Trophoblast cell (in vitro differentiated cells and primary cell): Measurements from ENCODE around the gene ALDH3A2.

ENCODE experiments used
- DNase-seq, 2 donors: peaks; one replicate each; pipeline ENCODE4 v3.0.0-alpha.2; 2016
- H2AFZ ChIP-seq: 2 replicates; pipeline ENCODE4 v1.6.1; 2013; ENCODE audit warnings: low read length, moderate library complexity, mild to moderate bottlenecking; ENCODE audit not compliant: insufficient read depth, poor library complexity
- H2AK5ac ChIP-seq: 2 replicates; pipeline ENCODE4 v1.6.1; 2013; ENCODE audit warnings: mild to moderate bottlenecking, low read length
- H2BK120ac ChIP-seq: 2 replicates; pipeline ENCODE4 v1.6.1; 2013; ENCODE audit warnings: low read length, mild to moderate bottlenecking, moderate library complexity; ENCODE audit not compliant: insufficient read depth, poor library complexity
- H2BK12ac ChIP-seq: 2 replicates; pipeline ENCODE4 v1.6.1; 2013; ENCODE audit warnings: mild to moderate bottlenecking, low read length, moderate library complexity
- H2BK5ac ChIP-seq: 2 replicates; pipeline ENCODE4 v1.6.1; 2013; ENCODE audit warnings: low read length, low read depth, moderate library complexity, mild to moderate bottlenecking; ENCODE audit not compliant: poor library complexity
- H3K14ac ChIP-seq: 2 replicates; pipeline ENCODE4 v1.6.1; 2013; ENCODE audit warnings: mild to moderate bottlenecking, low read length
- H3K18ac ChIP-seq: 2 replicates; pipeline ENCODE4 v1.6.1; 2013; ENCODE audit warnings: mild to moderate bottlenecking, low read length
- H3K23ac ChIP-seq: 2 replicates; pipeline ENCODE4 v1.6.1; 2013; ENCODE audit warnings: low read length
- H3K27ac ChIP-seq: 2 replicates; pipeline ENCODE4 v1.5.1; 2013; ENCODE audit warnings: low read depth, mild to moderate bottlenecking, inconsistent platforms, low read length, moderate library complexity
- H3K27me3 ChIP-seq: 2 replicates; pipeline ENCODE4 v1.6.1; 2013; ENCODE audit warnings: inconsistent platforms, mild to moderate bottlenecking, low read length, moderate library complexity; ENCODE audit not compliant: insufficient read depth
- H3K36me3 ChIP-seq, 2 experiments: 1 replicate in 1 of 2; 2 replicates in 1 of 2; pipeline ENCODE4 v1.6.1; 2013; ENCODE audit warnings: low read length in 2 of 2, mild to moderate bottlenecking in 2 of 2, moderate library complexity in 1 of 2; ENCODE audit not compliant: insufficient read depth in 2 of 2, control insufficient read depth in 1 of 2
- H3K4ac ChIP-seq: 2 replicates; pipeline ENCODE4 v1.6.1; 2013; ENCODE audit warnings: low read depth, mild to moderate bottlenecking, low read length, moderate library complexity
- H3K4me1 ChIP-seq, 2 experiments: 1 replicate in 1 of 2; 2 replicates in 1 of 2; pipeline ENCODE4 v1.6.1; 2013; ENCODE audit warnings: low read length in 2 of 2, mild to moderate bottlenecking in 2 of 2, moderate library complexity in 1 of 2; ENCODE audit not compliant: insufficient read depth in 2 of 2, control insufficient read depth in 1 of 2
- H3K4me2 ChIP-seq: 2 replicates; pipeline ENCODE4 v1.6.1; 2013; ENCODE audit warnings: inconsistent platforms, mild to moderate bottlenecking, low read length, moderate library complexity
- H3K4me3 ChIP-seq: 2 replicates; pipeline ENCODE4 v1.5.1; 2013; ENCODE audit warnings: mild to moderate bottlenecking, low read depth, low read length, inconsistent platforms
- H3K79me1 ChIP-seq: one replicate; pipeline ENCODE4 v1.6.1; 2013; ENCODE audit warnings: low read length
- H3K79me2 ChIP-seq: 2 replicates; pipeline ENCODE4 v1.6.1; 2013; ENCODE audit warnings: low read length, mild to moderate bottlenecking; ENCODE audit not compliant: control insufficient read depth, insufficient read depth, poor library complexity
- H3K9ac ChIP-seq: 2 replicates; pipeline ENCODE4 v1.6.1; 2013; ENCODE audit warnings: mild to moderate bottlenecking, low read length
- H3K9me3 ChIP-seq: 2 replicates; pipeline ENCODE4 v1.6.1; 2013; ENCODE audit warnings: low read depth, mild to moderate bottlenecking, control low read depth, inconsistent platforms, low read length; ENCODE audit not compliant: insufficient read depth
- H4K12ac ChIP-seq: 2 replicates; pipeline ENCODE4 v1.6.1; 2013; ENCODE audit warnings: low read depth, mild to moderate bottlenecking, low read length, moderate library complexity
- H4K8ac ChIP-seq: 2 replicates; pipeline ENCODE4 v1.6.1; 2013; ENCODE audit warnings: low read depth, mild to moderate bottlenecking, low read length, moderate library complexity
- H4K91ac ChIP-seq: one replicate; pipeline ENCODE4 v1.6.1; 2013; ENCODE audit warnings: low read depth, mild to moderate bottlenecking, low read length, moderate library complexity
- WGBS: extraction: QIAGEN DNeasy Blood & Tissue Kit; methylation state at CpG from one replicate; pipeline ENCODE4 v1.1.7; 2013; ENCODE audit warnings: missing lambda C conversion rate; ENCODE audit not compliant: insufficient read length, insufficient coverage; ENCODE audit errors: extremely low coverage; 5-methylcytosine and 5-hydroxymethylcytosine counted together

ALDH3A2 gene

GRCh38 chr17:19626079-19626478 lies 22.5 kb upstream of the ALDH3A2 start:
- Histone ChIP-seq H3K4ac (no peak overlapping the region), H3K14ac (no peak overlapping the region), H3K27me3 (no peaks in the 10 kb centered on the region), H3K79me2 (no peaks in the 10 kb centered on the region), H3K79me1 (no peaks in the 10 kb centered on the region), H2BK120ac (no peak overlapping the region), H3K23ac (no peak overlapping the region), H3K27ac (no peak overlapping the region), H2BK12ac (no peak overlapping the region), H4K12ac (no peak overlapping the region), H3K4me1 (no peaks in the 10 kb centered on the region), H2BK5ac (no peak overlapping the region), H3K9ac (no peak overlapping the region), H3K18ac (no peak overlapping the region), H3K36me3 (no peaks in the 10 kb centered on the region), H2AK5ac (no peak overlapping the region), H4K91ac (no peak overlapping the region), H3K9me3 (no peaks in the 10 kb centered on the region), H2AFZ (no peak overlapping the region), H3K4me3 (no peak overlapping the region), H3K4me2 (no peak overlapping the region), H4K8ac (no peak overlapping the region)
- DNase-seq: no peak
- WGBS: no CpG with 5 or more reads among the region's 4 CpGs

- Histone ChIP-seq H3K14ac (no peak overlapping the region), H2BK5ac (no peak overlapping the region), H3K36me3 (no peaks in the 10 kb centered on the region), H3K27ac (no peak overlapping the region), H2BK120ac (no peak overlapping the region), H2AFZ (no peak overlapping the region), H3K4ac (no peak overlapping the region), H3K79me1 (no peaks in the 10 kb centered on the region), H3K9me3 (no peaks in the 10 kb centered on the region), H3K4me3 (no peak overlapping the region), H4K8ac (no peak overlapping the region), H4K12ac (no peak overlapping the region), H2AK5ac (no peak overlapping the region), H3K18ac (no peak overlapping the region), H3K23ac (no peak overlapping the region), H2BK12ac (no peak overlapping the region), H3K9ac (no peak overlapping the region), H4K91ac (no peak overlapping the region), H3K4me2 (no peak overlapping the region), H3K79me2 (no peaks in the 10 kb centered on the region), H3K4me1 (no peaks in the 10 kb centered on the region), H3K27me3 (no peaks in the 10 kb centered on the region)
- no CpG with 5 or more reads among the region's 3 CpGs for WGBS
- no peak for DNase-seq
Observed at GRCh38 chr17:19629449-19629848, 19.1 kb upstream of the ALDH3A2 start.

- Histone ChIP-seq H2BK12ac (no peak overlapping the region), H4K8ac (no peak overlapping the region), H3K9me3 (no peaks in the 10 kb centered on the region), H3K79me1 (no peaks in the 10 kb centered on the region), H2AK5ac (no peak overlapping the region), H3K4me1 (no peaks in the 10 kb centered on the region), H2BK5ac (no peak overlapping the region), H4K91ac (no peak overlapping the region), H3K18ac (no peak overlapping the region), H2AFZ (no peak overlapping the region), H2BK120ac (no peak overlapping the region), H3K4ac (no peak overlapping the region), H3K27me3 (no peaks in the 10 kb centered on the region), H3K9ac (no peak overlapping the region), H4K12ac (no peak overlapping the region), H3K14ac (no peak overlapping the region), H3K4me3 (no peak overlapping the region), H3K23ac (no peak overlapping the region), H3K36me3 (no peaks in the 10 kb centered on the region), H3K4me2 (no peak overlapping the region), H3K79me2 (no peaks in the 10 kb centered on the region), H3K27ac (no peak overlapping the region)
- no peak for DNase-seq
- WGBS: no CpG with 5 or more reads among the region's 4 CpGs
Observed at GRCh38 chr17:19630035-19630434, 18.5 kb upstream of the ALDH3A2 start.

- Histone ChIP-seq H3K9ac (no peak overlapping the region), H3K4me2 (no peak overlapping the region), H3K79me1 (no peaks in the 10 kb centered on the region), H3K14ac (no peak overlapping the region), H3K79me2 (no peaks in the 10 kb centered on the region), H3K4me1 (no peaks in the 10 kb centered on the region), H3K27ac (no peak overlapping the region), H2BK12ac (no peak overlapping the region), H2BK5ac (no peak overlapping the region), H2BK120ac (no peak overlapping the region), H3K4ac (no peak overlapping the region), H3K4me3 (no peak overlapping the region), H3K27me3 (no peaks in the 10 kb centered on the region), H4K91ac (no peak overlapping the region), H4K8ac (no peak overlapping the region), H2AFZ (no peak overlapping the region), H3K18ac (no peak overlapping the region), H3K9me3 (no peaks in the 10 kb centered on the region), H3K23ac (no peak overlapping the region), H3K36me3 (no peaks in the 10 kb centered on the region), H4K12ac (no peak overlapping the region), H2AK5ac (no peak overlapping the region)
- WGBS: no CpG with 5 or more reads among the region's 1 CpG
- no peak for DNase-seq
Observed at GRCh38 chr17:19630661-19631060, 17.9 kb upstream of the ALDH3A2 start.
